IMR-90 (cell line): ENCODE data around the gene ACVRL1. TPM values are rescaled to one million over a fixed set of nuclear protein-coding genes. Genes with fewer than 3 reads are reported as not detected.
A peak's percentile ranks its signal among the peaks of the same experiment; 100 is the strongest.

Experiments used
- ATAC-seq: fragments of 200-7000 bp; cut with Tn5 transposase; 2 replicates; pipeline ENCODE4 v1.9.1; 2020; ENCODE audit warnings: low read depth, mild to moderate bottlenecking, moderate library complexity
- BruUV-seq: library from RNA; stranded (reverse); fragments of 400-500 nt; replicated peaks from 2 replicates; lab custom pipeline; 2021; lab: Mats Ljungman, UMichigan
- CTCF ChIA-PET: fragments of 300-600 bp; formaldehyde crosslinking; extraction: SDS; loops from one replicate; lab custom pipeline; 2021; ENCODE audit warnings: antibody characterized with exemption; lab: Yijun Ruan, JAX
- POLR2A ChIA-PET: fragments of 300-600 bp; sonication (Branson Sonifier 250); formaldehyde crosslinking; loops from one replicate; lab custom pipeline; 2022; ENCODE audit warnings: antibody characterized with exemption; ENCODE audit not compliant: unreplicated experiment; lab: Charles Lee
- DNase-seq: peaks from one replicate; pipeline ENCODE4 v3.0.0; 2013
- H2AFZ ChIP-seq: replicated peaks from 2 replicates; pipeline ENCODE3; 2013; ENCODE audit warnings: low read length, mild to moderate bottlenecking; ENCODE audit not compliant: poor library complexity
- H2AK5ac ChIP-seq: 2 replicates; pipeline ENCODE4 v1.6.1; 2013; ENCODE audit warnings: low read depth, low read length, inconsistent platforms
- H2AK9ac ChIP-seq: replicated peaks from 2 replicates; pipeline ENCODE3; 2013; ENCODE audit warnings: mild to moderate bottlenecking, low read depth, low read length, moderate library complexity; ENCODE audit not compliant: poor library complexity
- H2BK120ac ChIP-seq: 2 replicates; pipeline ENCODE4 v1.6.1; 2013; ENCODE audit warnings: low read depth, low read length, inconsistent platforms
- H2BK15ac ChIP-seq: 3 replicates; pipeline ENCODE4 v1.6.1; 2013; ENCODE audit warnings: low read depth, low read length, inconsistent platforms
- H2BK20ac ChIP-seq: 2 replicates; pipeline ENCODE4 v1.6.1; 2013; ENCODE audit warnings: low read depth, mild to moderate bottlenecking, inconsistent platforms, low read length, moderate library complexity
- H2BK5ac ChIP-seq: 2 replicates; pipeline ENCODE4 v1.6.1; 2013; ENCODE audit warnings: mild to moderate bottlenecking, low read depth, low read length, inconsistent platforms; ENCODE audit not compliant: poor library complexity, severe bottlenecking
- H3K14ac ChIP-seq: replicated peaks from 2 replicates; pipeline ENCODE4 v1.6.1; 2013; ENCODE audit warnings: low read depth, low read length, inconsistent platforms
- H3K18ac ChIP-seq: 2 replicates; pipeline ENCODE4 v1.6.1; 2013; ENCODE audit warnings: low read depth, low read length, control low read depth
- H3K23ac ChIP-seq: 2 replicates; pipeline ENCODE4 v1.6.1; 2013; ENCODE audit warnings: low read depth, low read length, inconsistent platforms
- H3K27ac ChIP-seq: 2 replicates; pipeline ENCODE4 v1.5.1; 2013; ENCODE audit warnings: mild to moderate bottlenecking, control low read depth, low read length; ENCODE audit not compliant: insufficient read depth
- H3K27me3 ChIP-seq: 2 replicates; pipeline ENCODE4 v1.6.1; 2013; ENCODE audit warnings: low read length; ENCODE audit not compliant: control insufficient read depth, insufficient read depth
- H3K36me3 ChIP-seq: 2 replicates; pipeline ENCODE4 v1.6.1; 2013; ENCODE audit warnings: low read length, mixed read lengths; ENCODE audit not compliant: control insufficient read depth, insufficient read depth
- H3K4ac ChIP-seq: 2 replicates; pipeline ENCODE4 v1.6.1; 2013; ENCODE audit warnings: low read depth, low read length, inconsistent platforms
- H3K4me1 ChIP-seq: 2 replicates; pipeline ENCODE4 v1.6.1; 2013; ENCODE audit warnings: low read length, mixed read lengths; ENCODE audit not compliant: control insufficient read depth, insufficient read depth
- H3K4me2 ChIP-seq: 2 replicates; pipeline ENCODE4 v1.6.1; 2013; ENCODE audit warnings: low read depth, mild to moderate bottlenecking, control low read depth, low read length, moderate library complexity
- H3K4me3 ChIP-seq: 2 replicates; pipeline ENCODE4 v1.5.1; 2013; ENCODE audit warnings: low read depth, mild to moderate bottlenecking, control low read depth, low read length, moderate library complexity; ENCODE audit not compliant: insufficient read depth
- H3K56ac ChIP-seq: 2 replicates; pipeline ENCODE4 v1.6.1; 2013; ENCODE audit warnings: low read length, inconsistent platforms; ENCODE audit not compliant: insufficient read depth; ENCODE audit errors: extremely low read depth
- H3K79me1 ChIP-seq, 2 experiments: 2 replicates each; pipeline ENCODE4 v1.6.1; 2013; ENCODE audit warnings: low read length in 2 of 2, inconsistent platforms in 1 of 2, low read depth in 1 of 2
- H3K9ac ChIP-seq: 2 replicates; pipeline ENCODE4 v1.6.1; 2013; ENCODE audit warnings: low read depth, low read length, control low read depth
- H3K9me1 ChIP-seq: 2 replicates; pipeline ENCODE4 v1.6.1; 2013; ENCODE audit warnings: low read length, inconsistent platforms; ENCODE audit not compliant: insufficient read depth
- H3K9me3 ChIP-seq: 2 replicates; pipeline ENCODE4 v1.6.1; 2013; ENCODE audit warnings: low read length; ENCODE audit not compliant: control insufficient read depth, insufficient read depth
- H4K20me1 ChIP-seq: 2 replicates; pipeline ENCODE4 v1.6.1; 2013; ENCODE audit warnings: low read length, inconsistent platforms; ENCODE audit not compliant: insufficient read depth
- H4K5ac ChIP-seq: 2 replicates; pipeline ENCODE4 v1.6.1; 2013; ENCODE audit warnings: mild to moderate bottlenecking, low read depth, low read length, control low read depth
- H4K8ac ChIP-seq, 2 experiments: 2 replicates each; pipeline ENCODE4 v1.6.1; 2013; ENCODE audit warnings: low read depth in 2 of 2, low read length in 2 of 2, control low read depth in 1 of 2, inconsistent platforms in 1 of 2
- H4K91ac ChIP-seq: 2 replicates; pipeline ENCODE4 v1.6.1; 2013; ENCODE audit warnings: low read depth, low read length, inconsistent platforms; ENCODE audit not compliant: insufficient read depth
- SMC3 ChIP-seq: fragments of 150-350 bp; IDR thresholded peaks from 2 replicates; pipeline ENCODE4 v1.6.1; 2016; ENCODE audit warnings: low read depth, mild to moderate bottlenecking, antibody characterized with exemption, low read length, moderate library complexity
- USF2 ChIP-seq: fragments of 150-350 bp; IDR thresholded peaks from 2 replicates; pipeline ENCODE4 v1.6.1; 2017; ENCODE audit warnings: mild to moderate bottlenecking, antibody characterized with exemption, low read length, low read depth
- WGBS, 2 experiments: methylation state at CpG; one replicate each; pipeline versions ENCODE4 v1.1.5 to v1.1.7; 2013; ENCODE audit warnings: missing lambda C conversion rate in 2 of 2; ENCODE audit not compliant: insufficient read length in 1 of 2; ENCODE audit errors: extremely low coverage in 2 of 2; 5-methylcytosine and 5-hydroxymethylcytosine counted together
- dilution Hi-C: fragments of 300-500 bp; cut with HindIII; formaldehyde crosslinking; loops from one replicate; pipeline ENCODE4 v1.14.3; 2018; ENCODE audit warnings: low sequenced_read_pairs; ENCODE audit not compliant: unreplicated experiment
- in situ Hi-C: fragments of 300-500 bp; cut with MboI; formaldehyde crosslinking; loops from 3 replicates; pipeline ENCODE4 v1.14.3; 2019; ENCODE audit warnings: low sequenced_read_pairs, inconsistent platforms, mixed read lengths
- intact Hi-C: fragments of 100-400 bp; cut with micrococcal nuclease; formaldehyde crosslinking; loops from 2 replicates; pipeline ENCODE4 v1.10.0; 2022
- polyA plus RNA-seq, 3 experiments: library from polyadenylated mRNA; depleted of rRNA; stranded (reverse); fragments of >200 nt; gene quantifications; 2 replicates each; pipeline ENCODE4 v1.2.3, GENCODE V29; 2012; ENCODE audit warnings: low replicate concordance in 1 of 3
- total RNA-seq: library from RNA; depleted of rRNA; stranded (reverse); fragments of >200 nt; gene quantifications from 2 replicates; pipeline ENCODE4 v1.2.3, GENCODE V29; 2012

The ACVRL1 gene
- total and polyA plus RNA-seq, 2 of the 4 experiments (the other 2 are of a cell fraction), result 6.4 to 7.5 TPM

GRCh38 chr12:51898937-51899336, 8.4 kb upstream of the ACVRL1 start:
- Histone ChIP-seq H3K4me2 (no peak overlapping the region), H2BK15ac (no peak overlapping the region), H2BK120ac (peak overlapping the region; percentile 26), H3K27me3 (no peaks in the 10 kb centered on the region), H2AK9ac (peak overlapping the region; percentile 17), H4K8ac (peak overlapping the region in 1 of 2 experiments; percentile 11; a peak in 1 of 4 replicates), H2AK5ac (peak overlapping the region; percentile 5), H3K14ac (no peak overlapping the region; the same call in 1 of the 2 replicates), H3K79me1 (no peaks in the 10 kb centered on the region), H3K4me3 (no peak overlapping the region), H2BK20ac (no peak overlapping the region; the same call in 1 of the 2 replicates), H3K18ac (no peak overlapping the region), H2AFZ (peak overlapping the region; percentile 16), H3K27ac (no peak overlapping the region), H3K23ac (no peak overlapping the region), H4K5ac (no peak overlapping the region), H3K36me3 (no peaks in the 10 kb centered on the region), H3K9me3 (no peaks in the 10 kb centered on the region), H3K4ac (peak overlapping the region; percentile 20), H3K56ac (no peak overlapping the region), H3K9ac (no peak overlapping the region), H4K91ac (peak overlapping the region; percentile 23; the same call in 1 of the 2 replicates), H3K4me1 (peaks cover 7% of the 10 kb centered on the region; the same call in 1 of the 2 replicates), H2BK5ac (no peak overlapping the region), H4K20me1 (no peaks in the 10 kb centered on the region), H3K9me1 (peaks cover 20% of the 10 kb centered on the region; the same call in 1 of the 2 replicates)
- intact Hi-C loops, result no loop called here
- no CpG with 5 or more reads among the region's 9 CpGs for WGBS, 2 experiments
- in situ Hi-C loops, result no loop called here
- dilution Hi-C loops, result no loop called here
- CTCF ChIA-PET, result interaction anchor here (1.8 kb wide), 1 partner anchor 24 kb away, joined by 4 read pairs; no protein-coding TSS in a partner anchor
- DNase-seq (peak; percentile 69), ATAC-seq (no peak)
- no TSS peak for BruUV-seq
- POLR2A ChIA-PET, result no interaction called here
- no peak for TF ChIP-seq SMC3
- 0 out of 2 replicates have a peak, but pooled peaks have one; percentile 18 for TF ChIP-seq USF2
